SK-N-SH treated with all-trans-retinoic acid at 6 μM for 48 hours (cell line): ENCODE results near the gene CNTNAP2.

ENCODE experiments used
- CREB5 ChIP-seq: fragments of 250-450 bp; sonication (Bioruptor Pico); IDR thresholded peaks from 2 replicates; pipeline ENCODE4 v1.5.1; 2020; ENCODE audit warnings: low read depth, mild to moderate bottlenecking, moderate library complexity
- CSDC2 ChIP-seq: fragments of 250-450 bp; sonication (Bioruptor Pico); IDR thresholded peaks from 2 replicates; pipeline ENCODE4 v1.5.0; 2020; ENCODE audit warnings: mild to moderate bottlenecking, moderate library complexity
- GLIS3 ChIP-seq: fragments of 250-450 bp; sonication (Bioruptor Pico); IDR thresholded peaks from 2 replicates; pipeline ENCODE4 v1.5.0; 2020; ENCODE audit warnings: mild to moderate bottlenecking, moderate library complexity
- ISL1 ChIP-seq: fragments of 250-450 bp; sonication (Bioruptor Pico); IDR thresholded peaks from 2 replicates; pipeline ENCODE4 v2.1.2; 2022; ENCODE audit warnings: mild to moderate bottlenecking, moderate library complexity
- OSR1 ChIP-seq: fragments of 250-450 bp; sonication (Bioruptor Pico); IDR thresholded peaks from 2 replicates; pipeline ENCODE4 v1.8.0; 2022; ENCODE audit warnings: moderate library complexity, mild to moderate bottlenecking, inconsistent platforms
- TSHZ2 ChIP-seq: fragments of 250-450 bp; sonication (Bioruptor Pico); IDR thresholded peaks from 2 replicates; pipeline ENCODE4 v1.5.0; 2020; ENCODE audit warnings: mild to moderate bottlenecking, moderate library complexity
- ZC3H10 ChIP-seq: fragments of 250-450 bp; sonication (Bioruptor Pico); IDR thresholded peaks from 2 replicates; pipeline ENCODE4 v1.5.1; 2021; ENCODE audit warnings: mild to moderate bottlenecking, moderate library complexity
- ZFP3 ChIP-seq: fragments of 250-450 bp; sonication (Bioruptor Pico); IDR thresholded peaks from 2 replicates; pipeline ENCODE4 v1.5.0; 2020; ENCODE audit warnings: mild to moderate bottlenecking, moderate library complexity
- ZFP30 ChIP-seq: fragments of 450-650 bp; formaldehyde crosslinking; IDR thresholded peaks from 2 replicates; pipeline ENCODE4 v1.5.0; 2022; ENCODE audit warnings: mild to moderate bottlenecking, moderate library complexity
- ZNF565 ChIP-seq: fragments of 450-650 bp; formaldehyde crosslinking; conservative IDR thresholded peaks from 2 replicates; pipeline ENCODE4 v1.5.0; 2020; ENCODE audit warnings: low read depth, mild to moderate bottlenecking, moderate library complexity

- TF ChIP-seq TSHZ2 (no peak), ZC3H10 (CRISPR knock-in tag) (no peak), CREB5 (CRISPR knock-in tag) (no peak), CSDC2 (CRISPR knock-in tag) (no peak), ISL1 (CRISPR knock-in tag) (no peak), ZFP3 (no peak), GLIS3 (CRISPR knock-in tag) (no peak), OSR1 (CRISPR knock-in tag) (no peak), ZFP30 (CRISPR knock-in tag) (no peak), ZNF565 (CRISPR knock-in tag) (no peak)
These were observed 300.6 kb downstream of the CNTNAP2 start for GRCh38 chr7:146417176-146417575.
